Activated CD4-positive, alpha-beta T cell treated with anti-CD3 and anti-CD28 coated beads for 36 hours (primary cell): ENCODE results near the gene INPP5K. TPM values are rescaled to one million over a fixed set of nuclear protein-coding genes. Genes with fewer than 3 reads are reported as not detected.
A peak's percentile ranks its signal among the peaks of the same experiment; 100 is the strongest.
"Not testable (repeated sequence)": the region's sequence is repeated elsewhere in the genome, so short reads cannot be mapped to it uniquely, and the experiment has no call there.

Experiments
- ATAC-seq: fragments of 200-7000 bp; cut with Tn5 transposase; one replicate; pipeline ENCODE4 v1.10.0; 2021; ENCODE audit warnings: mild to moderate bottlenecking, moderate library complexity
- CTCF ChIA-PET: fragments of 350-600 bp; sonication (Branson Sonifier 250); formaldehyde crosslinking; loops from one replicate; lab custom pipeline; 2021; ENCODE audit warnings: antibody characterized with exemption; lab: Charles Lee
- POLR2A ChIA-PET: fragments of 350-600 bp; sonication (Branson Sonifier 250); formaldehyde crosslinking; loops from one replicate; lab custom pipeline; 2021; ENCODE audit warnings: antibody characterized with exemption, inconsistent platforms; lab: Charles Lee
- DNase-seq: peaks from one replicate; pipeline ENCODE4 v3.0.0-alpha.2; 2020
- H3K27ac Mint-ChIP-seq: one replicate; pipeline ENCODE4 v1.8.0; 2021; ENCODE audit warnings: mixed read lengths
- H3K27me3 Mint-ChIP-seq: one replicate; pipeline ENCODE4 v1.8.0; 2021; ENCODE audit warnings: mixed read lengths
- H3K36me3 Mint-ChIP-seq: one replicate; pipeline ENCODE4 v1.8.0; 2021; ENCODE audit warnings: low read depth, mixed read lengths
- H3K4me1 Mint-ChIP-seq: one replicate; pipeline ENCODE4 v1.8.0; 2021; ENCODE audit warnings: mixed read lengths
- H3K4me3 Mint-ChIP-seq: one replicate; pipeline ENCODE4 v1.8.0; 2021; ENCODE audit warnings: mild to moderate bottlenecking, moderate library complexity, mixed read lengths
- H3K9me3 Mint-ChIP-seq: one replicate; pipeline ENCODE4 v1.8.0; 2021; ENCODE audit warnings: low read depth, mixed read lengths
- intact Hi-C, 2 experiments: fragments of 100-400 bp; cut with DNase I in 1 of 2; cut with micrococcal nuclease in 1 of 2; formaldehyde crosslinking; loops; one replicate each; pipeline versions ENCODE4 v1.14.2 to v1.15.1; 2022 to 2024; cut with DNase I, micrococcal nuclease
- total RNA-seq, 2 experiments: library from RNA; stranded (reverse); gene quantifications; one replicate each; pipeline ENCODE4 v1.2.3, GENCODE V29; 2021

The INPP5K gene
- total RNA-seq, 2 experiments from 2014 or later = 18.5 to 27.3 TPM

DNA sequence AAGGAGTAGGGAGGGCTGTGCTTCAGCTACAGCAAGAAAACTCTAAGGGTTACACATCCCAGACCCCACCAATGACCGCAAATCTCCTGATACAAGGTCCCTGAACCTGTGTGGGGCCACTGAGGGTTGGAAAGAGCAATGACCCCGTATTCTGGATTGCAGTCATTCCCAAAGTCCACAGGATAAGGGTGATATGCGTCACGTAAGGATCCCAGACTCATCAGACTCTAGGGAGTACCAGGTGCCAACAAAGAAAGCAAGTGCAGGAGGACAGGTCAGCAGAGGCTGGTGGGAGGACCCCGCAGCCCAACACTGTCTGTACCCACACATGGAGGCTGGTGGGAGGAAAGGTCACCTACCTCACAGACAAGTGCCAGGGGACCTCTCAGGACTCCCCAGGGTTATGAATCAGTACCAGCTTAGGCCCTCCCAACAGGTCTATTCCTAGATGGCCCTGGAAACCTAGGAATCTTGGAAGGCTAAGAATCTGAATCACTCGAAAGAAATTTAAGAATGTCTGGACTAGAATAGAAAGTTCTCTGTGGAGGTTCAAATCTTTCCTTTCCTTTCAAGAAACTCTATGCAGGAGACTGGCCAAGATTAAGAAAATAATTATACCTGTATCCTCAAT, 30.0 kb upstream of the INPP5K start:
- ATAC-seq = no peak
- H3K4me3 Mint-ChIP-seq = no peak overlapping the region
- no peaks in the 10 kb centered on the region for H3K9me3 Mint-ChIP-seq
- no peaks in the 10 kb centered on the region for H3K27me3 Mint-ChIP-seq
- intact Hi-C loops = no loop called here
- peaks cover 25% of the 10 kb centered on the region for H3K36me3 Mint-ChIP-seq
- CTCF ChIA-PET = no interaction called here
- H3K27ac Mint-ChIP-seq = no peak overlapping the region
- DNase-seq = no peak
- peaks cover 6% of the 10 kb centered on the region for H3K4me1 Mint-ChIP-seq
- POLR2A ChIA-PET = interaction anchor here (1.3 kb wide), 1 partner anchor 20 kb away, joined by 3 read pairs; no protein-coding TSS in a partner anchor

DNA sequence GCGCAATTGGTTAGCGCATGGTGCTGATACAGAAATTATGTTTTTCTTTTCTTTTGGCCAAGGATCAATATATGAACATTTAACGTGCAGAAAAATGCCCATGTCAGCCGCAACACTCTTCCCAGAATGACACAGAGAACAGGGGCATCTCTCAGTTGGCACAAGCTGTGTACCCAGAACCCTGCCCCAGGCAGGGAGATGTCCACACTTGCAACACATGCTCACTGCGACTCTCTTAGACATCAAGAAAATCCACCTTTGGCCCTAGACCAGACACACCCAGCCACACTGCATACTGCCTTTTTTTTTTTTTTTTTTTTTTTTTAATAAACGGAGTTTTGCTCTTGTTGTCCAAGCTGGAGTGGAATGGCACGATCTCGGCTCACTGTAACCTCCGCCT, 29.2 kb upstream of the INPP5K start:
- CTCF ChIA-PET = no interaction called here
- no peak for ATAC-seq

DNA sequence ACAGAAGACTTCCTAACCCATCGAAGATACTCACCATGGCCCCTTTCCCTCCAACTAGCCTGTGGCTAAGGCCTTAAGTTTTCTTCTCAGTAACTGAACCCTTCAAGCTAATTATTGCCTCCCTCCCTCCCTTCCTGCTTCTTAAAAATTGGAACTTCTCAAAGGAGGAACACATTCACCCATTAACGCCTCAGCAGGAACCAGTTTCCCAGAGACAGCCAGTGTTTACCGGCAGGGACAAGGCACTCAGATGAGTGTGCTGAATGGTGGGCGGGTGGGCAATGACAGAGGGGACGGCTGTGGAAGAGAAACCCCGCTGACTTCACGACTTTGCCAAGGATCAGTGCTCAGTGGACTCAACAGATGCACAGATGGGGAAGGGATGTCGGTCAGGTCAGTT, 25.9 kb upstream of the INPP5K start:
- Mint-ChIP-seq H3K4me3 (no peak overlapping the region), H3K9me3 (no peaks in the 10 kb centered on the region), H3K27ac (no peak overlapping the region), H3K27me3 (no peaks in the 10 kb centered on the region), H3K36me3 (peaks cover 22% of the 10 kb centered on the region), H3K4me1 (peaks cover 10% of the 10 kb centered on the region)
- ATAC-seq (no peak), DNase-seq (no peak)
- CTCF ChIA-PET = no interaction called here
- POLR2A ChIA-PET = no interaction called here
- intact Hi-C loops = no loop called here

More for the DNA sequence above, 29.2 kb upstream of the INPP5K start:
- peaks cover 10% of the 10 kb centered on the region for H3K4me1 Mint-ChIP-seq
- no peak overlapping the region for H3K4me3 Mint-ChIP-seq
- no peaks in the 10 kb centered on the region for H3K27me3 Mint-ChIP-seq
- no peaks in the 10 kb centered on the region for H3K9me3 Mint-ChIP-seq
- no peak for DNase-seq
- no peak overlapping the region for H3K27ac Mint-ChIP-seq
- peaks cover 25% of the 10 kb centered on the region for H3K36me3 Mint-ChIP-seq
- POLR2A ChIA-PET = interaction anchor here (1.3 kb wide), 1 partner anchor 21 kb away, joined by 3 read pairs; no protein-coding TSS in a partner anchor
- intact Hi-C loops = no loop called here

DNA sequence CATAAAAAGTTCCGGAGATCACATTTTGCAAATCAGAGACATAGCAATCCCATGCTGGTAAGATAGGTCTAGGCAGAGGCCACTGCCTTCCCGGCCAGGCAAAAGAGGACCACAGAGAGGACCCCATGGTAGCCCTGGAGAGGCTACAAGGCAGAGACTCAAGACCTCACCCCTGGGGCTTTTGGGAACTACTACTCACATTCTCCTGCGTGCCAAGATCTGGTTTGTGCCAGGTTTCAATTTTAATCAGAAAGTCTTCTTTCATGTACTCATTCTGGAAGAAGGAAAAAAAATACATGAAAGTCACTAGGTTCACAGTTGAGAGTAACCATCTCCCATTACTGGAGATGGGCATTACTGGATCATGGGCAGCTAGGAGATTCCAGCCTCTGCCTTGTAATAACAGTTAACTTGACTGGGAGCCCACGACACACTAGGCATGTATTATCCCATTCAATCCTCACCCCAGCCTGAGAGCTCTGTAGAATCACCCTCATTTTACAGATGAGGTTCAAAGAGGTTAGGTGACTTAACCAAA, 25.0 kb upstream of the INPP5K start:
- intact Hi-C loops = no loop called here
- Mint-ChIP-seq H3K4me3 (no peak overlapping the region), H3K9me3 (no peaks in the 10 kb centered on the region), H3K27ac (peak overlapping the region; percentile 23), H3K36me3 (peaks cover 22% of the 10 kb centered on the region), H3K4me1 (peaks cover 10% of the 10 kb centered on the region), H3K27me3 (no peaks in the 10 kb centered on the region)
- peak; percentile 81 for ATAC-seq
- DNase-seq = peak; percentile 29
- ChIA-PET CTCF (no interaction called here), POLR2A (interaction anchor here (0.7 kb wide), 1 partner anchor 24 kb away, joined by 9 read pairs; no protein-coding TSS in a partner anchor)

DNA sequence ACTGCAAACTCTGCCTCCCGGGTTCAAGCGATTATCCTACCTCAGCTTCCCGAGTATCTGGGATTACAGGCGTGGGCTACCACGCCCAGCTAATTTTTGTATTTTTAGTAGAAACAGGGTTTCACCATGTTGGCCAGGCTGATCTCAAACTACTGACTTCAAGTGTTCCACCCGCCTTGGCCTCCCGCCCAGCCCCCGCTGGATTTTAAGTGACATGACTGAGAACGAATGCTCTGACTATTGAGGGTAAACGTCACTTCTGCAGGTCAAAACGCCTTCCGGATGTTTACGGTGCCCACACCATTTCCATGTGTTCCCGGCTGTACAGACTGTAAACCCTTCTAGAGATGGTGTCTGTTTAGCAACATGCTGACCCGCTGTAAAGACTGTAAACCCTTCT, 23.4 kb upstream of the INPP5K start:
- no peaks in the 10 kb centered on the region for H3K27me3 Mint-ChIP-seq

DNA sequence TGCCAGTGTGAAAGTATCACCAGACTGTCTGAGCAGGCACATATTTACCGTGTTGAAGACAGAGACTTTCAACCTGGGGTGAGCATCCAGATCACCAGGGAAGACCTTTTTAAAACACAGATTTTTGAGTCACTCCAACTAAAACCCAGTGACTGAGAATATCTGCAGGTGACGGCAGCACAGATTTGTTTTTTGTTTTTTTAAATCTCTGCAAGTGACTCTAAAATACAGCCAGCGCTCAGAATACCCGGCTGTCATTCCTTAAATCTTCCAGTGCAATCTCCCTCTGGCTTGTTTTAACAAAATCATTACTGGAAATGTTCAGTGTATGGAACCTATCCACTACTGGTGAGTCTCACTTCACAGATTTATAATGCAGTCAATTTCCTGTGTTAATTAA, 19.3 kb upstream of the INPP5K start:
- no peaks in the 10 kb centered on the region for H3K27me3 Mint-ChIP-seq
- no peak overlapping the region for H3K4me3 Mint-ChIP-seq
- ChIA-PET POLR2A (no interaction called here), CTCF (no interaction called here)
- no peak overlapping the region for H3K27ac Mint-ChIP-seq
- DNase-seq = no peak
- intact Hi-C loops = no loop called here
- peaks cover 14% of the 10 kb centered on the region for H3K36me3 Mint-ChIP-seq
- H3K9me3 Mint-ChIP-seq = no peaks in the 10 kb centered on the region
- ATAC-seq = no peak
- H3K4me1 Mint-ChIP-seq = no peaks in the 10 kb centered on the region

More for the DNA sequence above, 23.4 kb upstream of the INPP5K start:
- H3K9me3 Mint-ChIP-seq = no peaks in the 10 kb centered on the region
- ATAC-seq (no peak), DNase-seq (no peak)
- intact Hi-C loops = no loop called here
- ChIA-PET POLR2A (no interaction called here), CTCF (no interaction called here)
- H3K36me3 Mint-ChIP-seq = peaks cover 19% of the 10 kb centered on the region
- H3K27ac Mint-ChIP-seq = no peak overlapping the region
- H3K4me1 Mint-ChIP-seq = peaks cover 10% of the 10 kb centered on the region
- H3K4me3 Mint-ChIP-seq = no peak overlapping the region

DNA sequence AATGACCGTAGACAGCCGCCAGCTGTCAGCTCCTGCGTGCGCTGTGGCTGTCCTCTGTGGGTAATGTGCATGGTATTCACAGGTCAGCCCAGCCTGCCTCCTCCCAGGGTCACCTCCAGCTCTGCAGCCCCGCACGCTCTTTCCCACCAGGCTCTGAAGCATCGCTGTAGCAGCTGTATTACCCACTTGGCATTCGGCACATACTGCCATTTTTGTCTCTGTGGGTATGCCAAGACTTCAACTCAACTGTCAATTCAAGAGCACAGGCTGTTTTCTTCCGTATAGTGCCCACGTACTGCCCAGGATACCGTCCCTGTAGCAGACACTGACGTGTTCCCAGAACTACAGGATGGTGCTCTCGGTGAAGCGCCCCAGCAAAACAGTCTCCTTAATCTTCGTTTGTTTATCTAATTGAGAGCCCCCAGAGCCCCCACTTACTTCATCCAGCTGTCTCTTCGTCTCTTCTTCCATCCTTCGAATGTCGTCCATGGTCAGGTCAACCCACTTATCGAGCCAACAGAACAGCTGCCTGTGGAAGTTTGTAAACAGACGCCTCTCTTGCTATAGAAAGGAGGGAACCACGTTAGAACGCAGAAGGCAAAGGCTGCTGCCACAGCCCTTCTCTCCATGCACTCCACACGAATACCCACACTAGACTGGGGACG, 17.4 kb upstream of the INPP5K start:
- ATAC-seq (no peak), DNase-seq (no peak)
- CTCF ChIA-PET = interaction anchor here (0.6 to 3.6 kb wide), 10 partner anchors 10 to 201 kb away, joined by 3 to 34 read pairs (median 4); partner anchors contain the start of gene INPP5K
- H3K27me3 Mint-ChIP-seq = no peaks in the 10 kb centered on the region
- H3K9me3 Mint-ChIP-seq = no peaks in the 10 kb centered on the region
- no peak overlapping the region for H3K4me3 Mint-ChIP-seq
- peaks cover 5% of the 10 kb centered on the region for H3K4me1 Mint-ChIP-seq
- peaks cover 11% of the 10 kb centered on the region for H3K36me3 Mint-ChIP-seq
- H3K27ac Mint-ChIP-seq = no peak overlapping the region
- POLR2A ChIA-PET = interaction anchor here (1.1 to 1.2 kb wide), 3 partner anchors 17 to 201 kb away, joined by 3 to 6 read pairs (median 3); partner anchors contain the start of gene INPP5K
- intact Hi-C loops = loop anchor here in 1 of 2 experiments (5.0 kb wide), 1 partner anchor 166 kb away; no protein-coding TSS in a partner anchor

DNA sequence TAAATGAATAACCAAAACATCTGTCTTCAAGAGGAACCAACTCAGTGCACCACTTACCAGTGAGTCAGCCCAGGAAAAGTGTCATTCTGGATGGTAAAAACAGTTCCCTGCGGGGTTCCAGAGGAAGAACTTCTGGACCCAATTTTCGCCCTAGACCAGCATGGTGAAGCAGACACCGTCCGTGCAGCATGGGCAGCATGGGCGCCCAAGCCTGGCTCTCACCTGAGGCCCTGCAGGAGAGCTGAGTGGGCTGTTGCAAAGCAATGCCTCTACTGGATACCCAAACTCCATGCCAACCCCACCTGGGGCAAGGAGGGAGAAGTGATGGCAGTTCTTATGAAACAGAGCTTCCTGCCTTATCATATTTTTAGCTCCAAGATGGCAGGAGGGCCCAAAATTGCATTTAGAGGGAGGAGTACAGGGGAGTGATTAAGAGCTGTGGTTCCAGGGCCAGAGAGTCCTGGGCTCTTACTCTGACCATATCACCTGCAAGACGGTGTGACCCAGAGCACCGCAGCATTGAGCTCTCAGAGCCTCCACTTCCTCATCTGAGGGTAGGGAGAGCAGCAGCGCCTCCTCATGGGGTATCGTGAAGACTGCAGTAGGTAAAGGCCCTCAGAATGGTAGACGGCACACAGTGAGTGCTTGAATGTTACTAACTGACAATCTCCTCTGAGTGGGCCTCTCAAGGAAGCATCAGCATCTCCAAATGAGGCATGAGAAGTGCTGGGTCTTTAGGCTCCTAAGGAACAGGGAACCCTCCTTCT, 16.6 kb upstream of the INPP5K start:
- POLR2A ChIA-PET = interaction anchor here (1.1 to 1.2 kb wide), 3 partner anchors 16 to 200 kb away, joined by 3 to 6 read pairs (median 3); partner anchors contain the start of gene INPP5K
- H3K9me3 Mint-ChIP-seq = no peaks in the 10 kb centered on the region
- H3K27ac Mint-ChIP-seq = no peak overlapping the region
- peak; percentile 72 for DNase-seq
- ATAC-seq = peak; percentile 86
- H3K4me1 Mint-ChIP-seq = peaks cover 5% of the 10 kb centered on the region
- no peaks in the 10 kb centered on the region for H3K27me3 Mint-ChIP-seq
- intact Hi-C loops = loop anchor here in 1 of 2 experiments (5.0 kb wide), 1 partner anchor 166 kb away; no protein-coding TSS in a partner anchor
- H3K4me3 Mint-ChIP-seq = no peak overlapping the region
- CTCF ChIA-PET = interaction anchor here (0.6 to 3.6 kb wide), 18 partner anchors 10 to 629 kb away, joined by 3 to 34 read pairs (median 4); partner anchors contain the start of gene INPP5K
- peaks cover 14% of the 10 kb centered on the region for H3K36me3 Mint-ChIP-seq

DNA sequence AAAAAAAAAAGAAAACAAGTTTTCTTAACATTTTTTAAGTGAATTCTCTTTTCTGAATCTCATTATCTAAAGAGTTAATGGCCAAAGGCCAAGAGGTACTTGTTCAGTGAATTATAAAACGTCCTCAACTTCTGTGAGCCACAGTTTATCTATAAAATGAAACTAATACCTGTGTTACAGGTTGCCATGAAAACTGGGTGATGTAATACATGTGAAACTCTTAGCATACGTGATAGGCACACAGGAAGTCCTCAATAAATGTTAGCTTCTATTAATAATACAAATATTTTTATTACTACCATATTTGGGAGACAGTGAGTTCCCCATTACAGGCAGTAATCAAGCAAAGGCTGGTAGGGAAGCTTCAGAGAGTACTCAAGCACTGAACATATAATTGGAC, 13.5 kb upstream of the INPP5K start:
- DNase-seq (no peak), ATAC-seq (no peak)
- Mint-ChIP-seq H3K27me3 (no peaks in the 10 kb centered on the region), H3K4me3 (no peak overlapping the region), H3K27ac (peak overlapping the region; percentile 80), H3K9me3 (no peaks in the 10 kb centered on the region), H3K4me1 (peaks cover 13% of the 10 kb centered on the region), H3K36me3 (peaks cover 16% of the 10 kb centered on the region)
- ChIA-PET POLR2A (no interaction called here), CTCF (interaction anchor here (1.8 kb wide), 1 partner anchor 165 kb away, joined by 4 read pairs; no protein-coding TSS in a partner anchor)
- intact Hi-C loops = loop anchor here in 1 of 2 experiments (5.0 kb wide), 1 partner anchor 163 kb away; no protein-coding TSS in a partner anchor

DNA sequence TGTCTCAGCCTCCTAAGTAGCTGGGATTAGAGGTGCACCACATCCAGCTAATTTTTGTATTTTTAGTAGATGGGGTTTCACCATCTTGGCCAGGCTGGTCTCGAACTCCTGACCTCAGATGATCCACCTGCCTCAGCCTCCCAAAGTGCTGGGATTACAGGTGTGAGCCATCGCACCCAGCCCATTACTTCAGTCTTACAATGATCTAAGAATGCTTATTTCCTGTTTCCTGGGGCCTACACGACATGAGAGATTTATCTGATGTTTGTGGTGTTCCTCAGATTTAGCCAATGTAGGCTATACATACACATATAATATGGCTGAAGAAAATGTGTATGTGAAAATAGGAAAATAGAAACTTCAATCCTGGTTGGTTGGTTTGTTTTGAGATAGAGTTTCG, 10.5 kb upstream of the INPP5K start:
- H3K9me3 Mint-ChIP-seq, DNase-seq, H3K4me3 Mint-ChIP-seq, CTCF ChIA-PET, ATAC-seq, H3K27me3 Mint-ChIP-seq, intact Hi-C loops, H3K27ac Mint-ChIP-seq, POLR2A ChIA-PET: not testable (repeated sequence)
- Mint-ChIP-seq H3K4me1 (peaks cover 13% of the 10 kb centered on the region), H3K36me3 (peaks cover 12% of the 10 kb centered on the region)

DNA sequence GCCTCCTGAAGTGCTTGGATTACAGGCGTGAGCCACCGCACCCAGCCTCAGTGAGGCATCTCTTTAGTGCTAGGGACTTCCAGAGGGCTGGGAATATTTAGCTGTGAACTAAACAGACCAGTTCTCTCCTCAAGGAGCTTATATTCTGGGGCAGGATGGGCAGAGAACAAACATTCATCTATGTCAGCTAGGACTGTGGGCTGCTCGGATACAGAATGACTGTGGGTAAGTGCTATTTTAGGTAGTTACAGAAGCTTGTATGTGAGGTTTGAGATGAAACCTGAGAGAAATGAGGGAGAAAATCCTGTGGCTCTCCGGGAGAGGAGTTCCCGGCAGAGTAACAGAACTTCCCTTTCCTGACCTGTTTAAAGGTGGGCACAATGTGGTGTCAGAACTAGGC, 6.2 kb upstream of the INPP5K start:
- DNase-seq (no peak), ATAC-seq (no peak)
- ChIA-PET CTCF (interaction anchor here (0.7 to 1.1 kb wide), 3 partner anchors 10 to 157 kb away, joined by 4 read pairs; no protein-coding TSS in a partner anchor), POLR2A (no interaction called here)
- no peaks in the 10 kb centered on the region for H3K27me3 Mint-ChIP-seq
- peaks cover 9% of the 10 kb centered on the region for H3K36me3 Mint-ChIP-seq
- no peak overlapping the region for H3K27ac Mint-ChIP-seq
- no peak overlapping the region for H3K4me3 Mint-ChIP-seq
- peaks cover 17% of the 10 kb centered on the region for H3K4me1 Mint-ChIP-seq
- H3K9me3 Mint-ChIP-seq = no peaks in the 10 kb centered on the region
- intact Hi-C loops = no loop called here
